RWPE1 (cell line): ENCODE data around the gene TIMP2.
A peak's percentile ranks its signal among the peaks of the same experiment; 100 is the strongest.

ENCODE experiments used
- CTCF ChIA-PET: fragments of 350-600 bp; sonication (Branson Sonifier 250); formaldehyde crosslinking; extraction: SDS; loops from one replicate; lab custom pipeline; 2021; lab: Yijun Ruan, JAX
- POLR2A ChIA-PET: fragments of 400-600 bp; formaldehyde crosslinking; extraction: SDS; loops from one replicate; lab custom pipeline; 2020; ENCODE audit warnings: antibody characterized with exemption; ENCODE audit not compliant: low non-redundant PET; lab: Yijun Ruan, JAX
- DNase-seq: peaks from one replicate; pipeline ENCODE4 v3.0.0; 2012; ENCODE audit warnings: low spot score
- H3K27ac ChIP-seq: fragments of 450-650 bp; 2 replicates; pipeline ENCODE4 v1.5.1; 2017
- CTCF ChIP-seq: fragments of 450-650 bp; conservative IDR thresholded peaks from 2 replicates; pipeline ENCODE4 v1.5.1; 2017; ENCODE audit warnings: low read depth, mild to moderate bottlenecking

TIMP2 gene, protein sequence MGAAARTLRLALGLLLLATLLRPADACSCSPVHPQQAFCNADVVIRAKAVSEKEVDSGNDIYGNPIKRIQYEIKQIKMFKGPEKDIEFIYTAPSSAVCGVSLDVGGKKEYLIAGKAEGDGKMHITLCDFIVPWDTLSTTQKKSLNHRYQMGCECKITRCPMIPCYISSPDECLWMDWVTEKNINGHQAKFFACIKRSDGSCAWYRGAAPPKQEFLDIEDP

DNA sequence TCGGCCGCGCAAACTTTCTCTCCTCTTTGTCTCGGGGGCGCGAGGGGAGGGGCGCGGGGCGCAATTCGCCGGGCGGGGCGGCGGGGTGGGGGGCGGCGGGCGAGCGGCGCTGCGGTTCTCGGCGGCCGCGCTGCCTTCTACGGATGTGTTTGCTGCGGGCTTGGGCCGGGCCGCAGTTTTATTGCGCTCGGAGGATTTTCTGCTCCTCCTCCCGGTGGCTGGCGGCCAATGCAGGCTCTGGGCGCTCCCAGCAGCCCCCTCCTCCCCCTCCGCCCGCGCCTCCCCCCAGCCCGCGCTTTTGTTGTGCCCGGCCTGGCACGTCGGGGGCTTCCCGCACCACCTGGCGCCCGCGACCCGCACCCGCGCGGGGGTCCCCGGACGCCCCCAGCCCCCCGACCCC lies at the start of gene TIMP2:
TSS of gene TIMP2 (minus strand) at position 154 of the 400 bp plus-strand sequence. CDS start 299 bp downstream, outside the sequence.
- ChIA-PET CTCF (interaction anchor here (0.6 kb wide), 1 partner anchor 47 kb away, joined by 3 read pairs; no protein-coding TSS in a partner anchor), POLR2A (no interaction called here)
- DNase-seq = peak; percentile 73
- no peak for TF ChIP-seq CTCF
- H3K27ac ChIP-seq = peak within 1 kb of the TSS; percentile 96

DNA sequence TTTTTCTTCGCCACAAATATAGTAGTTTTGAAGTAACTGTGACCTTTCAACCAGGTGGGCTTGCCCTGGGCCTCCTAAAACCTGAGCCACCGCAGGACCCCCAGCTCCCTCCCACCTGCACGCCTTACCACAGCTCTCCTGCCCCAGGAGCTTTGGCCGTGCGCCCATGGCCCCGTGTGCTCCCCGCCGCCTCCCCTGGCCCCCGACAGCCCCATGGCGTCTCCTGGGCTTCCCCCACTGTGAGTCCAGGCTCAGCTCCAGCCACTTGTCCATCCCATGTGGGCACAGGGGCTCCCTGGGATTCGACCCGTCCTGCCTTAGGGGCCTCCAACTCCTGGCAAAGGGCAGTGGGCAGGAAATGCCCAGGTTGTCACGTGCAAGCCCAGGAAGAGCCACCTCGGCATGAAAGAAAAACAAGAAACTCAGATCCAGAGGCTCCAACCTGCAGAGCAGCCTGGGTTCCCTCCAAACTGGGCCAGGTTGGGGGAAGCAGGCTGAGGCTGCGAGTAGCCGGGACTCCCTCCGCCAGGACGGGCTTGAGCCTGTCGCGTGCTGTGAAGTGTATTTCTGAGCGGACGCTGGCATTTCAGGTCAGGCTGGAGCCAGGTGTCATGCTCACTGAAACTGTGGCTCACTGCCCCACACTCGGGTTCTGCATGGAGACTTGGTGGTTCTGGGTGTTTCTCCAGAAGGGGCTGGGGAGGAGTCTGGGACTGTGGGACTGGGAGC lies 48.8 kb upstream of the TIMP2 start:
- no peak for TF ChIP-seq CTCF
- peak overlapping the region; percentile 88 for H3K27ac ChIP-seq
- ChIA-PET POLR2A (interaction anchor here (0.6 kb wide), 1 partner anchor 51 kb away, joined by 3 read pairs; no protein-coding TSS in a partner anchor), CTCF (interaction anchor here (0.5 to 3.7 kb wide), 2 partner anchors 108 to 331 kb away, joined by 3 to 44 read pairs; no protein-coding TSS in a partner anchor)
- DNase-seq = no peak

- POLR2A ChIA-PET = no interaction called here
- no peak for DNase-seq
- TF ChIP-seq CTCF = no peak
- H3K27ac ChIP-seq = peak overlapping the region; percentile 88
- CTCF ChIA-PET = interaction anchor here (3.7 kb wide), 1 partner anchor 107 kb away, joined by 44 read pairs; no protein-coding TSS in a partner anchor
These were observed 48.0 kb upstream of the TIMP2 start for GRCh38 chr17:78973196-78973595.

DNA sequence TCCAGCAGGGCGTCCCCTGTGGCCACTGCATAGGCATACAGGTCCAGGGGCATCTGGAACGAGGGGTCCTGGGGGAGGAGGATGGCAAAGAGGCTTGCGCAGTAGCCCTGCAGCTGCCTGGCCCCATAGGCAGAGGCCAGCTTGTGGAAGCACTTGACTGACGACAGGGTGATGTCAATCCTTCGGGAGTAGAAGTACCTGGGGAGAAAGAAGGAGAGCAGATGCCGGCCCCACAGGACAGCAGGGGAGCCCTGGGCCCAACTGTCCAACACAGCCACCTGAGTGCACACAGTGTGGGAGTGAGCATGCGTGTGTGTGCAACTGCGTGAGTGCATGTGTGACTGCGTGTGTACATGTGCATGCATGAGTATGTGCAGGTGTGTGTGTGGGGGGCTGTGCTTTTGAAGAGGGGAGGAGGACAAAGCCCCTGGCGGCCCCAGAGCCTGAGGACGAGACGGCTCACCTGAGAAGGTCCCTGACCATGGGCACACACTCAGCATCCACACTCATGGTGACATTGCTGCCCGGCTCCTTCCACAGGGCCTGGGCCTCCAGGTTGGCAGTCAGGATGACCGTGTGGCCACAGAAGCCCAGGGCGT lies 47.4 kb upstream of the TIMP2 start:
- ChIA-PET POLR2A (no interaction called here), CTCF (interaction anchor here (3.7 kb wide), 1 partner anchor 106 kb away, joined by 44 read pairs; no protein-coding TSS in a partner anchor)

DNA sequence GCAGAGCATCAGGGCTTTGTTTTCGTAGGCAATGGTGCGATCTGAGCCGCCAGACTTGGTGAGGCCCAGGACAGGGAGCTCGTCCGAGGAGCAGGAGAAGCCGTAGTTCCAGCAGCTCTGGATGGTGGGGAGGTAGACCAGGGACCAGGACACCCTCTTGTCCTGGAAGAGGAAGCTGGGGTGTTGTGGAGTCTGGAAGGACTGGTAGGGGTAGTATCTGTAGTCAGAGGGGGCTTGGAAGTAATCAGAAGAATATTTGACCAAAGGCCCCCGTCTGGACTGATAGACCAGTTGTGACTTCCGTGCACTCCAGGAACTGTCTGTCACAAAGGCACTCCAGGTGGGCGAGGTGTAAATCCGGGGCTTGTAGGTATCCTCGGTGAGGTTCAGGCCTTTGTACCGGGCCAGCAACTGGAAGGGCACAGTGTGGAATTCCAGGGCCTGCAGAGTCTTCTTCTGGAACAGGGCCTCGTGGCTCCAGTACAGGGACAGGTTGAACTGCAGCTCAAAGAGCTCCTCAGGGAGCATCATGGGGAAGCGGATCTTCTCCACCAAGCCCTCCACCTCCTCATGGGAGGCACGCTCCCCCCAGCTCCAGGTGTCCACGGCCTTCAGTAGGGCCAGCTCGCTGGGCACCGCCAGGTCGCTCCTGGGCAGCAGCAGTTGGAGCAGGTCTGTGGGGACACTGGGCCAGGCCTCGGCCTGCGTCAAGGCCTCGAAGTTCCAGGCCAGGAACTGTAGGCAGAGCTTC lies 46.7 kb upstream of the TIMP2 start:
- H3K27ac ChIP-seq = peak overlapping the region; percentile 88
- POLR2A ChIA-PET = no interaction called here

More for the DNA sequence above, 47.4 kb upstream of the TIMP2 start:
- peak overlapping the region; percentile 88 for H3K27ac ChIP-seq
- no peak for DNase-seq
- no peak for TF ChIP-seq CTCF

More for the DNA sequence above, 46.7 kb upstream of the TIMP2 start:
- DNase-seq = no peak
- no peak for TF ChIP-seq CTCF
- CTCF ChIA-PET = interaction anchor here (0.6 to 3.7 kb wide), 11 partner anchors 11 to 131 kb away, joined by 3 to 44 read pairs (median 4); partner anchors contain the start of gene TIMP2
